AG04449 (cell line): ENCODE data around the gene USH2A.

Experiments
- CTCF ChIA-PET: fragments of 350-600 bp; formaldehyde crosslinking; extraction: SDS; loops from one replicate; lab custom pipeline; 2021; ENCODE audit warnings: antibody characterized with exemption; lab: Yijun Ruan, JAX
- POLR2A ChIA-PET: fragments of 400-600, 350-600 bp; formaldehyde crosslinking; extraction: SDS; loops from one replicate; lab custom pipeline; 2020; ENCODE audit warnings: antibody characterized with exemption, inconsistent platforms; lab: Yijun Ruan, JAX
- DNase-seq: peaks from one replicate; pipeline ENCODE4 v3.0.0-alpha.2; 2010; ENCODE audit warnings: low read depth, low spot score
- H3K4me3 ChIP-seq: 2 replicates; pipeline ENCODE4 v1.5.1; 2011; ENCODE audit warnings: low read depth, mild to moderate bottlenecking, control low read depth, low read length
- TF ChIP-seq, protein P1 (sequence below): IDR thresholded peaks from one replicate; pipeline ENCODE4 v1.5.1; 2011; ENCODE audit warnings: mild to moderate bottlenecking, moderate library complexity, low read length, control low read depth, inconsistent platforms; ENCODE audit not compliant: insufficient read depth; ENCODE audit errors: missing control alignments

Gene USH2A

DNA sequence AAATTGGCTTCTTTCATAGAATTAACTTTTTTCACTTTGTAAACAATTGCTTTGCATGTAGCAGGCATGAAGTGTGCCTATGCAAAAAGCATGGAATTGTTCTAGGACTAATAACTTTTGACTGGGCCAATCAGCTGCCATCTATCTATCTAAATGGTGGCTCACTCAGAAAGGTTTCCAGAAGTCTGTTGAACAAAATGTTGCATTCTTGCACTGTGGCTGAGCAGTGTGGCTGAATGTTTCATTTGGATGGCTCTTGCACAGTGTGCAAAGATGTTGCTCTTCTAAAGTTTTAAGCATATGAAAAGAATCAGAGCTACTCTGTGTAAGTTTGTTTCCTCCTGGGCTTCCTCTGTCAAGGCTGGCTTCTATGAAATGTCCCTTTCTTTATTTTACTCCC is 642.6 kb downstream of the USH2A start:
- POLR2A ChIA-PET, result no interaction called here
- H3K4me3 ChIP-seq, result no peak overlapping the region
- no peak for DNase-seq
- CTCF ChIA-PET, result no interaction called here
- TF ChIP-seq, protein P1, sequence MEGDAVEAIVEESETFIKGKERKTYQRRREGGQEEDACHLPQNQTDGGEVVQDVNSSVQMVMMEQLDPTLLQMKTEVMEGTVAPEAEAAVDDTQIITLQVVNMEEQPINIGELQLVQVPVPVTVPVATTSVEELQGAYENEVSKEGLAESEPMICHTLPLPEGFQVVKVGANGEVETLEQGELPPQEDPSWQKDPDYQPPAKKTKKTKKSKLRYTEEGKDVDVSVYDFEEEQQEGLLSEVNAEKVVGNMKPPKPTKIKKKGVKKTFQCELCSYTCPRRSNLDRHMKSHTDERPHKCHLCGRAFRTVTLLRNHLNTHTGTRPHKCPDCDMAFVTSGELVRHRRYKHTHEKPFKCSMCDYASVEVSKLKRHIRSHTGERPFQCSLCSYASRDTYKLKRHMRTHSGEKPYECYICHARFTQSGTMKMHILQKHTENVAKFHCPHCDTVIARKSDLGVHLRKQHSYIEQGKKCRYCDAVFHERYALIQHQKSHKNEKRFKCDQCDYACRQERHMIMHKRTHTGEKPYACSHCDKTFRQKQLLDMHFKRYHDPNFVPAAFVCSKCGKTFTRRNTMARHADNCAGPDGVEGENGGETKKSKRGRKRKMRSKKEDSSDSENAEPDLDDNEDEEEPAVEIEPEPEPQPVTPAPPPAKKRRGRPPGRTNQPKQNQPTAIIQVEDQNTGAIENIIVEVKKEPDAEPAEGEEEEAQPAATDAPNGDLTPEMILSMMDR, result no peak

DNA sequence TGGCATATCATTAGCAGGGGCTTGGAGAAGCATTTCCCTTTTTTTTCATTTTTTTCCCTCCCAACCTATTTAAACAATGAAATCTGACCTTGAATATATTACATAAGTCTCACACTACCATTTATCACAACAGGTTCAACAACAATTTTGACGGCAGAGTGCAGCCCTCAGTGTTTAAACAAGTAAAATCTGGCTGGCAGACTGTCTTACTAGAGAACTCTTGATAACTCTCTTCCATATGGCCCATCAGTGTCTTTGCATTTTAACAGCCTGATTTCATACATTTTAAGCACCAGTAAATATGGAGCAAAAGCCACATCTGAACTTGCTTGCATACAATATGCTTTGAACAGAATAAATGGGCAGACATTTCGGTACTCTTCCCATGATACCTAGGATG is 643.1 kb downstream of the USH2A start:
- no peak for DNase-seq
- ChIA-PET POLR2A (no interaction called here), CTCF (no interaction called here)
- no peak overlapping the region for H3K4me3 ChIP-seq
- TF ChIP-seq, protein P1, result no peak

DNA sequence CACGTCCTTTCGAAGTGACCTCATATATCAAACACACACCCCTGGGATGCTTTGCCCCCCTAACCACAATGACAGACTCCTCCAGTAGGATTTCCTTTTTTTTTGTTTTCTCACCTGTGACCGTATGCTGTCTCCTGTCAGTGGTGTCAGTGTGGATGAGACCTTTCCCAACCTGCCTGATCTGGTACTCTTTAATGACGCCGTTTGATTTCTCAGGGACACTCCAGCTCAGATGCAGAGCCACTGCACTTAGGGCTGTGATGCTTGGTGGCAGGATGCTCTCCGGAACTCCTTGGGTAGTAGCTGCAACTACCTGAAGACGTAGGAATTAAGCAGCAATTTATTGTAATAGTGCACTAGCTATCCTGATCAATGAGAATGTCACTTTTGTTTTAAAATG is 643.5 kb downstream of the USH2A start:
- ChIA-PET POLR2A (no interaction called here), CTCF (no interaction called here)
- TF ChIP-seq, protein P1, result no peak
- no peak for DNase-seq
- no peak overlapping the region for H3K4me3 ChIP-seq

DNA sequence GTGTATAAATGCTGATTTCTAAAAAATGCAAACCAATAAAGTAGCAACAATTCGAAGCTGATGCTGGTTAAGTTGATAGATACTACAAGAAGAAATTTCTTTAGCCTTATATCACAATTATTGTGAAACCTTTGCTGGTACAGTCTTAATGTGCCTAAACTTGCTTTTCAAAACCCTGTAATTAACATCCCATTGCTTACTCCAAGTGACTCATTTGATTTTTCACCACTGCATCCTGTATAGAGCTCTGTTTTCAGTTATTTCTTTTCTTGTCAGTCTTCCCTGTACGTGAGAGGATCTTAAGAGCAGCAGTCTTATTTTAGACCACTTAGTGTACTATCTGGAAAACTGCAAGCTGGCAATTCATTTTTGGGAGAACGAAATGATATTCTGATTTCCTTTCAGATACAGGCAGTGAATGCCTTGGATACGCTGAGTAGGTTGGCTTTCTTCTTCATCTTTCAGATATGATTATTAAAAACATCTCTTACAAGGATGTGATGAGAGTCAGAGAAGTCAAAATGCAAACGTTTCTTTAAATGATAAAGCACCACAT is 645.8 kb downstream of the USH2A start:
- TF ChIP-seq, protein P1, result no peak
- no peak for DNase-seq

DNA sequence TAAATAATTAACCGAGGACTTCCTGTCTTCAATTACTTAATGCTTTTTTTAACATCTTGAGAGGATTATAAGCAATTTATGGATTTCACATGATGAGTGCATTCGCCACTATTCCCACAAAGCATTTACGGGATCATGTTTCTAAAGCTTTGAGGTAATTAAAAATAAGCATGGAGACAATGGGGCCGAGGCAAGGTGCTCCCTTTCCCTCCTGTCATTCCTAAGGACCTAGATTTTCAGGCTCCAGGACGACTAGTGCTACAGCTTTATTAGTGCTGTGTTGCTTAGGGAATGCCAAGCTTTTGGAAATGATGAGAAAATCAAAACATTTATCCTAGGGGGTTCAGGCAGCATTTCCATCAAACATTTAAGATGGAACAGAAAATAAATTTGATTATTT is 646.9 kb downstream of the USH2A start:
- no peak for DNase-seq
- POLR2A ChIA-PET, result no interaction called here
- no peak overlapping the region for H3K4me3 ChIP-seq
- TF ChIP-seq, protein P1, result no peak
- CTCF ChIA-PET, result no interaction called here

More for the DNA sequence above, 645.8 kb downstream of the USH2A start:
- ChIA-PET CTCF (no interaction called here), POLR2A (no interaction called here)
- no peak overlapping the region for H3K4me3 ChIP-seq

DNA sequence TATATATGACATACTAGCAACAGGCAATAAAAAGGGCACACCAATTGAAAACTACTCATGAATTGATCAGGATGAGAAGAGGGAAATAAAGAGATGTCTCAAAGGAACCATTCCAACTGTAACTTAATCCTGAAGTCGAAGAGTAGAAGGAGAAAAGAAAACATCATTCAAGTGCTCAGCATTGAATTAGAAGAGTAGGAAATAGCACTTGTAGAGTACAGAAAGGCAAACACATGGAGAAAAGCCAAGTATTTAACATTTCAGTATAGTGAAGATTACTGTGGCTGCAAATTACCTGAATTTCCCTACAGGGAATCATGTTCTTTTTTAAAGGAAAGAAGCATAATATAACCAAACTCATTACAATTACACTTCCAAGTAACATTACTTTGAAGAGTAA is 651.1 kb downstream of the USH2A start:
- DNase-seq, result no peak
- ChIA-PET POLR2A (no interaction called here), CTCF (no interaction called here)
- no peak overlapping the region for H3K4me3 ChIP-seq
- TF ChIP-seq, protein P1, result no peak
